HG02840 (cell line): Measurements from ENCODE around the gene THSD4.

Experiments
- ATAC-seq: cut with Tn5 transposase; IDR thresholded peaks from one replicate; pipeline ENCODE4 v1.9.1; 2021; ENCODE audit warnings: mild to moderate bottlenecking, moderate library complexity, moderate number of reproducible peaks; ENCODE audit not compliant: unreplicated experiment, low FRiP score

The THSD4 gene

DNA sequence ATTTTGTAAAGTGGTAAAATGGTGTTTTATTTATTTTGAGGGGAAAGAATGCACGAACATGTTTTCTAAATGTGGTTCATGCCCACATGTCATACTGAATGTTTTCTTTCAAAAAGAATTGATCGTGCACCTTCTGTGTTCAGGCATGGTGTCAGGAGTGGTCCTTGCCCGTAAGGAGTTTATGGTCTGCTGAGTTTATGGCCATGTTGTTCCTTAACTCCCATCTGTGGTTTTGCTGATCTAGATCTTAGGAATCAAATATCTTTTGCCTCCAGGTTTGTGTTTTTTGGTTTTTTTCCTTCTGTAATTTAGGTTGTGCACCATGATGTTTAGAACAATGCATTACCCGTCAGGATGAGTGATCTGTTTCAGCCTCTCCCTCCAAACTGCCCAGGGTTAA lies 390.7 kb downstream of the THSD4 start:
- no peak for ATAC-seq

- ATAC-seq = no peak
These were observed 391.7 kb downstream of the THSD4 start for GRCh38 chr15:71506946-71507345.

GRCh38 chr15:71508081-71508682 lies 392.9 kb downstream of the THSD4 start:
- no peak for ATAC-seq

DNA sequence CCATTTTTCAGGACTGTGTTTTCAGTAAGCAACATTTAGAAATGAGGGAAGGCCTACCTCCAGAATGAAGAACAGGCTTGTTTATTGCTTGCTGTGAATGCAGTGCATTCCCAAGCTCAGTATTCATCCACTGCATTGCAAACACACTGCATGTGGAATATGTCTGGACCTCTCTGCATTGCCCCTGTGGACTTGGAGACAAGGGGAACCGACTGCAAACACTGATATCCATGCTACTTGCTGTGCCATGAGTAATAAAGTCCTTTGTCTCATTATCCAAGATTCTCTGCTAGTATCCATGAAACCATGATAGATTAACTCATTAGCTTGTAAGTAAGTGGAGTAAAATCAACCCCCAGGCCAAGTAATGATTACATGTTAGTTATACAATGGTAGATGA lies 393.9 kb downstream of the THSD4 start:
- ATAC-seq = no peak

DNA sequence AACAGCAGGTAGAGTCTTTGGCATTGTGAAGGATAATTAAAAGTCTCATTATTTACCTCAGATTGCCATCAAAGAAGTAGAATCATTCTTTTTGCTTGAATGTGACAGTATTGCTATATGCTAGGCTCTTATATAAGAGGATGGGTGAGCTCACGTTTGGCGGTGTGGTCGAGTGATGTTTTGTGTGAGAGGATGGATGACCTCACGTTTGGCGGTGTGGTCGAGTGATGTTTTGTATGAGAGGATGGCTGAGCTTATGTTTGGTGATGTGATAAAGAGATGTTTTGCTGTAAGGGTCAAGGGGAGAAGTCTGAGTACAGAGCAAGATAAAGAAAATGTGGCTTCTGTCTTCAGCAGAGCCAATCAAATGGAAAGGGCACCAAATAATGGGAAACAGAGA lies 395.5 kb downstream of the THSD4 start:
- no peak for ATAC-seq

DNA sequence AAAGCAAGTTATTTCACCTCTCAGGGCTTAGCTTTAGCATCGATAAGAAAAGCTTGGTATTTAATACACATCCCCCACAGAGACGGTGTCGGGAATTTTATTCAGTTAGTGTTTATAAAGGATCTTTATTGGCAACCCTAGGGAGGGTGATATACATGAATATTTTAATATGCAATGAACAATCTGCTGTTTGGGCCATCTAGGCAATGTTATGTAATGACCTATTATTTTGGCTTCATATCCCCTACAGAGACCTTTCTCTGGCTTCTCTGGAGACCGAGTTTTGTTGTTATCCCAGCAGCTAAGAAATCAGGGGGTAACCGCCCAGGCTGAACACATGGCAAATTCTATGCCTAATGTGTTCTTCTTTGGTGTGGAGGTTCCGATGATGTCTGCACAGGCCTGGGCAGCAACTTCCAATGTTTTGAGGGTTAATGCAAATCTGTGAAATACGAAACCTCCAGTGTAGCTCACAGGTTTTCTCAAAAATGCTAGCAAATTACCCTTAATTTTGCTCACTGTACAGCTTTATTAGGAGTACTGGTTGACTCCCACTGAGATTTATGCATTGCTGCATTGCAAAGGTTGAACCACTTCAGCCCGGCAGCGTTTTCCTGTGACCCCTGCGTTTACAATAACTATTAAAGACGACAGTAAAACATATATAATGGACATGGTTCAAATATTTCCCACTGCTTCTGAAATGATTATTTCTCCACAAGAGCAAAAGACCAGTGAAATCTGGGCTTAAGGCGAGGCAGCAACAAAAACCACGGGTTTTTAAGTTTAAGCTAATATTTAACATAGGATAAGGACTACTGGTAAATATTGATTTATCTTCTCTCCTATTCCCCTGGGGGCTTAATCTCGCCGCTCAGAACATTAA lies 396.8 kb downstream of the THSD4 start:
- no peak for ATAC-seq

GRCh38 chr15:71512682-71513006 lies 397.4 kb downstream of the THSD4 start:
- ATAC-seq = no peak

GRCh38 chr15:71515375-71516186 lies 400.3 kb downstream of the THSD4 start:
- ATAC-seq = no peak

DNA sequence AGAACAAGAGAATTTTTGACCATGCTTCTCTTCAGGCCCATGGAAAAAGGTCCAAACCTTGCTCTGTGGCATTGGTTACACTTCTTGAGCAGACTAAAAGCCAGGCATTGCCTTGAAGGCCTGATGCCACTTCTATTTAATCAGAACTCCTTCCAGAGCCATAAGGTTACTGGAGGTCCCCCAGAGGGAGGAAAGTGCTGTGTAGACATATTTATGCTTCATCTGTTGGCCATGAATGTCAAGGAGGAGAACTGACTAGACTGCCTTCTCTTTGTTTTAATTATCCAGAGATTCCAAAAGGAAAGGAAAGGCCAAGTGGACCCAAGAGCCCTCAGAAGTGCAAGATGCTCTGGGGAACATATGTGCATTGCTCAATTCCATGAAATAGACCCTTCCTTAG lies 402.5 kb downstream of the THSD4 start:
- no peak for ATAC-seq

- no peak for ATAC-seq
These were observed 403.4 kb downstream of the THSD4 start for GRCh38 chr15:71518661-71519060.

- ATAC-seq = no peak
These were observed 411.0 kb downstream of the THSD4 start for GRCh38 chr15:71526060-71526820.

GRCh38 chr15:71529361-71529760 lies 414.1 kb downstream of the THSD4 start:
- ATAC-seq = no peak

- ATAC-seq = no peak
These were observed 414.8 kb downstream of the THSD4 start for GRCh38 chr15:71530116-71530515.

DNA sequence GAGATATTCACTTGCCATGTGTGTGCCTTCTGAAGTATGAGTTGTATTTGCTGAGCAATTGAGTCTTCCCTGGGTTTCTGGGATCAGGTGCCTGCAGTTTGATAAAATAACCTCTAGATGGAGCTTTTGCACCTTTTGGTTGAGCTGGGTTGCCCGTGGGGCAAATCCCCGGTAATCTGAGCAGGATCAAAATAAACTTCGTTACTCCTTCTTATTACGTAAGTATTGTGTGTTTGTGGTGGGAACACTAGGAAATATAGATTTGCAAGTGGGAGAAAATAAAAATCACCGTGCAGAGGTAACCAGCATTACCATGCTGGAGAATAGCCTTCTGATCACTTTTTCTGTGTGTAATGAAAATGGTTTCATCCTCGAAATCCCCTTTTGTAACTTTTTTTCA lies 417.7 kb downstream of the THSD4 start:
- ATAC-seq = no peak

- ATAC-seq = no peak
These were observed 422.9 kb downstream of the THSD4 start for GRCh38 chr15:71538181-71538580.

GRCh38 chr15:71541746-71542145 lies 426.5 kb downstream of the THSD4 start:
- ATAC-seq = no peak

DNA sequence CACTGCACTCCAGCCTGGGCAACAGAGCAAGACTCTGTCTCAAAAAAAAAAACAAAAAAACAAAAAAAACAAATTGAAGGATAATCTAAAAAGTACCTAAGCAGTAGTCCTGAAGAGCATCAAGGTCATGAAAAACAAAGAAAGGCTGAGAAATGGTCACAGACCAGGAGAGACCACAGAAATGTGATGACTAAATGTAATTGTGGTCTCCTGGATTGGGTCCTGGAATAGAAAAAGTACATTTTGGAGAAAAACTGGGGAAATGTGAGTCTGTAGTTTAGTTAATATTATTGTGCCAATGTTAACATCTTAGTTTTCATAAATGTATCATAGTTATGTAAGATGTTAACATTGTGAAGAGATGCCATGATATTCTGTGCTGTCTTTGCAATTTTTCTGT lies 427.6 kb downstream of the THSD4 start:
- ATAC-seq = no peak

DNA sequence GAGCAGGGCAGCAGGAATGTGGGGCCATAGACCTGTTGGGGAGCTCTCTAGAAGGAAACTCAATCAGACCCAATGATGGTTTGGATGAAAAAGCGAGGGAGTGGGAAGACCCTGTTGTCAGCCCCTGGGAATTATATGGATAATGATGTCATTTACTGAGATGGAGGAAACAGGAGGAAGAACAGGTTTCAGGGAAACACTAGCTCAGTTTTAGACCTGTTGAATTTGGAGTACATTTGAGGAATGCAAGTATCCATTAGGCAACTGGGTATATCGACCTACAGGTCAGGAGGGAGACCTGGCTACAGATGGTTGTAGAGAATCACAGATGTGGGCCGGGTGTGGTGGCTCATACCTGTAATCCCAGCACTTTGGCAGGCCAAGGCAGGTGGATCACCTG lies 428.1 kb downstream of the THSD4 start:
- no peak for ATAC-seq

GRCh38 chr15:71545223-71545760 lies 430.0 kb downstream of the THSD4 start:
- ATAC-seq = no peak

GRCh38 chr15:71545923-71546322 lies 430.7 kb downstream of the THSD4 start:
- no peak for ATAC-seq
